ENCODE results near the gene CALML5.

The CALML5 gene, protein sequence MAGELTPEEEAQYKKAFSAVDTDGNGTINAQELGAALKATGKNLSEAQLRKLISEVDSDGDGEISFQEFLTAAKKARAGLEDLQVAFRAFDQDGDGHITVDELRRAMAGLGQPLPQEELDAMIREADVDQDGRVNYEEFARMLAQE

DNA sequence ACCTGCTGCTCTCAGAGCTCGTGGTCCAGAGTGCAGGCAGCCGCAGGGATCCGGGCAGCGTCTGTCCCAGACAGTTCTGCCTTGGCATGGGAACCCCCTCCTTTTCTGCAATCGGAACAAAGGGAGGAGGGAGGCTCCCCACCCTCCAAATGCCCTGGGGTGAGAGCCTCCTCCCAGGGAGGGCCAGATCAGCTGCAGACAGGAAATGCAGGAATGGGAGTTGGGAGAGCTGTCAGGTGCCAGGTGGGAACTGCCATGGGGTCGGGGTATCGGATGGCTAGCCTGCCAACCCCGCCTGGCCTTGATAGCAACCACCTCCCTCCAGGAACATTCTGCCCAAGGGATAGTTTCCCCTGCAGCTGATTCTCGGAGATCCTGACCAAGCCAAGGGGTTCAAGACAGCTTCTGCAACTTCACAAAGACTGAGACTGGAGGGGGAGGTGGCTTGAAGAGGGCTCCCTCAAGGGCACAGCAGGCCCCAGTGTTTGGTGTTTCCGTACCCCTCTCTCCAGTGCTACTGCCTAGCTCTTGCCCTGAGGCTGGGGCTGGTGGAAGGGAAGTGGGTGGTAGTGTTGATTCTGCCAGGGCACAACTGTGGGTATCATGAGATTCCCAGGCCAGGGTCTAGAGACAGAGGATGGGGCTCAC lies at the start of gene CALML5:
Gene CALML5 (minus strand): TSS at position 78 of the 648 bp plus-strand sequence. CDS start 132 bp downstream, outside the sequence.
- Histone ChIP-seq H3K9me3 (ENCODE audit: control insufficient read depth, insufficient read depth, low read length) (no peaks in the 10 kb centered on the region), H3K36me3 (ENCODE audit: control insufficient read depth, insufficient read depth, low read length) (no peaks in the 10 kb centered on the region), H3K27me3 (ENCODE audit: control insufficient read depth, insufficient read depth, low read length) (no peaks in the 10 kb centered on the region), H3K27ac (ENCODE audit: low read length) (no peak within 1 kb of the TSS), H3K4me3 (ENCODE audit: low read length) (no peak within 1 kb of the TSS), H3K4me1 (ENCODE audit: control insufficient read depth, insufficient read depth, low read length) (peaks cover 2% of the 10 kb centered on the region; the same call in 1 of the 2 replicates)
- no peak for DNase-seq (ENCODE audit: low read depth, low spot score)
- WGBS (ENCODE audit: insufficient coverage, insufficient read length) = no CpG with 5 or more reads among the region's 10 CpGs

DNA sequence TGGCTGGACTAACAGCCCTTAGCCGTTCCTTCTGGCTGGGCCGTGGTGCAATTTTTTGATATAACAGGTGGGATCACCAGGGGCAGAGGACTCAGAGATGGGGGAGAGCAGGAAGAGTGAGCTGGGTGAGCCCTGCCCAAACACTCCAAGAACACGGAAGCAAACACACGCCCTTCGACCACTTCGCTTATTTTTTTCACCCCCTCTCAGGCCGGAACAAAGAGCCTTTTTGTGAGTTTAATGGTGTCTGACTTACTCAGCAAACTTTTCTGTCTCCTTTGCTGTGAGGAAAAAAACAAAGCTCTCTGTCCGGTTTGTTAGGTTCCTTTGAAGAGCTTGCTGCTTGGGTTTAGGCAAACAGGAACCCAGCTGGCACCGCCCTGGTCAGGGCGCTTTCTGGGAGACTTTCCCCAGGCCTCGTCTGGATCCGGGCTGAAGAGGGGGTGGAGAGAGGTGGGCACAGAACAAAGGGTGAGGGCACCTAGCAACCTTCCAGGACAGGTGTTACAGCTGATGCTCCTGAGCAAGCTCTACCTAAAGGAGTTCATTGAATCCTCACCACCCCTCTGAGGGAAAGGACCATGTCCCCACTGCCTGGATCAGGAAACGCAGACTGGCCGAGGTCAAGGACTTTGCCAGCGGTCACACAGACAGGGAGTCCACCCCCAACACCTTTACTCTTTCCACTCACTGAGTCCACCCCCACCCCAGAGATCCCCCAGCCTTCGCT lies 48.7 kb upstream of the CALML5 start:
- H3K4me1 ChIP-seq (ENCODE audit: control insufficient read depth, insufficient read depth, low read length) = no peaks in the 10 kb centered on the region
- no peaks in the 10 kb centered on the region for H3K27me3 ChIP-seq (ENCODE audit: control insufficient read depth, insufficient read depth, low read length)
- DNase-seq (ENCODE audit: low read depth, low spot score) = no peak
- no peak overlapping the region for H3K27ac ChIP-seq (ENCODE audit: low read length)
- H3K36me3 ChIP-seq (ENCODE audit: control insufficient read depth, insufficient read depth, low read length) = no peaks in the 10 kb centered on the region
- WGBS (ENCODE audit: insufficient coverage, insufficient read length) = no CpG with 5 or more reads among the region's 16 CpGs
- no peak overlapping the region for H3K4me3 ChIP-seq (ENCODE audit: low read length)
- H3K9me3 ChIP-seq (ENCODE audit: control insufficient read depth, insufficient read depth, low read length) = no peaks in the 10 kb centered on the region

DNA sequence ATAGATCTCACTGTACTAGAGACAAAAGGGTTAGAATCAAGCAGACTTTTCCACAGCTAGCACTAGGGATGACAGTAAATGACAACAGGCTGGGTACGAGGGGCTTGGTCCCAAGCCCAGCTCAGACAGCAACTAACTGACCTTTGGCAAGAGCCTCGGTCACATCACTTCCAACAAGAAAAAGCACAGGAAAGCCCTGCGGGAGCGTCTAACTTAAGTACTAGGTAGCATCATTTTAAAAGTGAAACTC lies 48.2 kb upstream of the CALML5 start:
- Histone ChIP-seq H3K9me3 (ENCODE audit: control insufficient read depth, insufficient read depth, low read length) (no peaks in the 10 kb centered on the region), H3K27me3 (ENCODE audit: control insufficient read depth, insufficient read depth, low read length) (no peaks in the 10 kb centered on the region), H3K27ac (ENCODE audit: low read length) (no peak overlapping the region), H3K36me3 (ENCODE audit: control insufficient read depth, insufficient read depth, low read length) (no peaks in the 10 kb centered on the region), H3K4me3 (ENCODE audit: low read length) (no peak overlapping the region), H3K4me1 (ENCODE audit: control insufficient read depth, insufficient read depth, low read length) (no peaks in the 10 kb centered on the region)
- no peak for DNase-seq (ENCODE audit: low read depth, low spot score)
- WGBS (ENCODE audit: insufficient coverage, insufficient read length) = no CpG with 5 or more reads among the region's 4 CpGs

DNA sequence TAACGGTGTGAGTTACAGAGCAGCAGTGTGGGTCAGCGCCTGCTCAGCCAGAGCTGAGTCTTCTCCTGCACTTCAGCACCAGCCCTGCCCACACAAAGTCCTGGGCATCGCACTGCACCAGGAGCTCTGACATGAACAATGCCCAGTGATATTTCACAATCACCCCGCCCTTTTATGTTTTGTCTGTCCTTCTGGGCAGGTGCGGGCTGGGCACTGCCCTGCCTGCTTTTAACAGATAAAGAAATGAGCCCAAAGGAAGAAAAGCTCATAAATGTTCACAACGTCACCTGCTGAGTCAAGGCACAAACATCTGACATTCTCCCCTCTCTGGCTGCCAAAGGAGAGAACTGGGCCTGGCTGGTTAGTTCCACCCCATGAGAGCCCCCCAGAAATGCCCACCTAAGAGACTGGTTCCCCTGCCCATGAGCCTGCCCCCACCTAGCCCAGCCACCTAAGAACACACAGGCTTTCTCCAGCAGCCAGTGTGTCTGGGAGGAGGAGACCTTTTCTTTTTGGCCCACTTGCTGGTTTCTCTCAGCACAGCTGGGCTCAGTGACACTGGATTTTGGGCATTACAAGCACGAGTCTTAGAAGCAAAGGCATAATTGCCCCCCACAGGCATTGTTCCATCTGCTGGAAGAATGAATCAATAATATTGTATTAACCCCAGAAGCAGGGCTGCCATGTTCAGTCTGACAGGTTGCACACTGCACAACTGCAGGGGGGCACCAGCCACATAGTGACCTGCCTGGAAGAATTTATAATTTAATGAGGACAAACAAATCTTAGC lies 47.7 kb upstream of the CALML5 start:
- no peak overlapping the region for H3K27ac ChIP-seq (ENCODE audit: low read length)
- H3K27me3 ChIP-seq (ENCODE audit: control insufficient read depth, insufficient read depth, low read length) = no peaks in the 10 kb centered on the region
- no peaks in the 10 kb centered on the region for H3K9me3 ChIP-seq (ENCODE audit: control insufficient read depth, insufficient read depth, low read length)
- H3K4me3 ChIP-seq (ENCODE audit: low read length) = no peak overlapping the region
- WGBS (ENCODE audit: insufficient coverage, insufficient read length) = no CpG with 5 or more reads among the region's 7 CpGs
- no peaks in the 10 kb centered on the region for H3K36me3 ChIP-seq (ENCODE audit: control insufficient read depth, insufficient read depth, low read length)
- H3K4me1 ChIP-seq (ENCODE audit: control insufficient read depth, insufficient read depth, low read length) = no peaks in the 10 kb centered on the region
- no peak for DNase-seq (ENCODE audit: low read depth, low spot score)

DNA sequence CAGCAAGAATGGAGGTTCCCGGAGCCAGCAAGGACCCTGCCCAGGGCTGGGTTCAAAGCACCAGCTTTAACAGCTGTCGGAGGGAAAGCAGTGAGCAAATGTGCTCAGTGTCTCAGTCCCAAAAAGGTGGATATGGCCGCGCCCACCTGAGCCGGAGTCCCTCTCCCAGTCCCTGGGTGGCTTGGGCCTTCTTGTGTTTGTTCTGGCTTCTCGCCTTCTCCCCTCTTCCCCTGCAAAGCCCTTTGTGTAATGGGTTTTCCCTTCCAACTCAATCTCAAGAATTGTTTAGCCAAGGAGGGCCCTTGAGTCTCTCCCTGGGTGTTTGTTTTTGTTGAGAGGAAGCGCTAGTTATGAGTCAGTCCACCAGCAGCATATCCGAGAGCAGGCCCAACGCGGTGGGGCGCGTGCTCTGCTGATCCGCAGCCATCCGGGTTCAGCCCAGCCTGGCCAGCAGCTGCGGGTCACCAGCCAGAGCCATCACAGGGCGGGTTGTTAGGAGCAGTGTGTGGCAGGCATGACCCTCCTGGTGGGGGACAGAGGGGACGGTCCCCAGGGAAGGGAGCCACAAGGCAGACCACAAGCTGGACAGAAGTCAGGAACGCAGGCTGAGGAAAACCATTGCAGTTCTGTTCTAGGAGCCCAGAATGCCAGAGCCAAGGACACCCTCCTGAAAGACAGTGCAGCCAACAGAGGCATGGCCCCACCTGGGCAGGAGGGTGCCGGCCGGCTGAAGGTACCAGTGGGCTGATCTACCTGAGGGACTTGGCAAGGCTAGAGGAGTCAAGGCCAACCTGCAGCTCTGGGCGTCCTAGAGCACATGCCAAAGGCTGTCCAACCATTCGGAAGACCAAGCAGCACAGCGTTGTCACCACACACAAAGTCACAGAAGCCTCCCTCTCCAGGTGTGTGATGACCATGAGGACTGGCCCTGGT lies 46.7 kb upstream of the CALML5 start:
- Histone ChIP-seq H3K4me3 (ENCODE audit: low read length) (no peak overlapping the region), H3K36me3 (ENCODE audit: control insufficient read depth, insufficient read depth, low read length) (no peaks in the 10 kb centered on the region), H3K27me3 (ENCODE audit: control insufficient read depth, insufficient read depth, low read length) (no peaks in the 10 kb centered on the region), H3K27ac (ENCODE audit: low read length) (no peak overlapping the region), H3K9me3 (ENCODE audit: control insufficient read depth, insufficient read depth, low read length) (no peaks in the 10 kb centered on the region), H3K4me1 (ENCODE audit: control insufficient read depth, insufficient read depth, low read length) (no peaks in the 10 kb centered on the region)
- WGBS (ENCODE audit: insufficient coverage, insufficient read length) = no CpG with 5 or more reads among the region's 23 CpGs
- no peak for DNase-seq (ENCODE audit: low read depth, low spot score)

DNA sequence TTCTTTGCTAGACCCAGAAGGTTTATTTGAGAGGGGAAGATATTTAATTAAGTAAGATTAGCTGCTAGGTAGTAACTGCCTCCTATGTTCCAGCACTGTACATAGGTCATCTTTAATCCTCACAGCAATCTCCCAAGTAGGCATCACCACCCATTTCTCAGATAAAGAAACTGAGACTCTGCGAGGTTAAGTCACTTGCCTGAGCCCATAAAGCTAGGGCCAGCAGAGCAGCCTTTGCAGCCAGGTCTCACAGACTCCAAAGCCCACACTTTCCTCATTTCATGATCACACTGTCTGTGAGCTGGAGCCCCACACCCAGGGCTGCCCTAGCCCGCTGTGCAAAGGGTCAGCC lies 46.0 kb upstream of the CALML5 start:
- WGBS (ENCODE audit: insufficient coverage, insufficient read length) = no CpG with 5 or more reads among the region's 2 CpGs
- no peak for DNase-seq (ENCODE audit: low read depth, low spot score)
- H3K4me1 ChIP-seq (ENCODE audit: control insufficient read depth, insufficient read depth, low read length) = no peaks in the 10 kb centered on the region
- H3K36me3 ChIP-seq (ENCODE audit: control insufficient read depth, insufficient read depth, low read length) = no peaks in the 10 kb centered on the region
- H3K27ac ChIP-seq (ENCODE audit: low read length) = no peak overlapping the region
- no peaks in the 10 kb centered on the region for H3K9me3 ChIP-seq (ENCODE audit: control insufficient read depth, insufficient read depth, low read length)
- H3K27me3 ChIP-seq (ENCODE audit: control insufficient read depth, insufficient read depth, low read length) = no peaks in the 10 kb centered on the region
- H3K4me3 ChIP-seq (ENCODE audit: low read length) = no peak overlapping the region

DNA sequence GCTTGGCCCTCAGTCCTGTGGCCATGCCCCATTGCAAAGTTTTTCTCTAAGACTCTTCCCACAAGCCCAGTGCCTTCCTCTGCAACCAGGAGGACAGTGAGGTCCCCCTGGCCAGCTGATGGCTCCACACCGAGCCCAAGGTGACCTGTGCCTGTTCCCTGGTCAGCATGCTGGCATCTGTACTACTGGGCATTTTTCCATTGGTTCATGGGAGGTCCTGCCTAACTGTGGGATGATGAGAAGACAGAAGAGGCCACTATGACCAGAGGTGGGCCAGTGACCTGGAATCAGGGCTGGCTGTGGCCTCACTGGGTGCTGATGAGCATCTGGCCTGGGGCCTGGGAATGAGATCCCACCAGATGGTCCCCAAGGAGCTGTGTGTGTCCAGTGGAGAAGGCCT lies 45.6 kb upstream of the CALML5 start:
- Histone ChIP-seq H3K4me3 (ENCODE audit: low read length) (no peak overlapping the region), H3K27ac (ENCODE audit: low read length) (no peak overlapping the region), H3K27me3 (ENCODE audit: control insufficient read depth, insufficient read depth, low read length) (no peaks in the 10 kb centered on the region), H3K9me3 (ENCODE audit: control insufficient read depth, insufficient read depth, low read length) (no peaks in the 10 kb centered on the region), H3K4me1 (ENCODE audit: control insufficient read depth, insufficient read depth, low read length) (no peaks in the 10 kb centered on the region), H3K36me3 (ENCODE audit: control insufficient read depth, insufficient read depth, low read length) (no peaks in the 10 kb centered on the region)
- WGBS (ENCODE audit: insufficient coverage, insufficient read length) = no CpG with 5 or more reads among the region's 1 CpG
- DNase-seq (ENCODE audit: low read depth, low spot score) = no peak

DNA sequence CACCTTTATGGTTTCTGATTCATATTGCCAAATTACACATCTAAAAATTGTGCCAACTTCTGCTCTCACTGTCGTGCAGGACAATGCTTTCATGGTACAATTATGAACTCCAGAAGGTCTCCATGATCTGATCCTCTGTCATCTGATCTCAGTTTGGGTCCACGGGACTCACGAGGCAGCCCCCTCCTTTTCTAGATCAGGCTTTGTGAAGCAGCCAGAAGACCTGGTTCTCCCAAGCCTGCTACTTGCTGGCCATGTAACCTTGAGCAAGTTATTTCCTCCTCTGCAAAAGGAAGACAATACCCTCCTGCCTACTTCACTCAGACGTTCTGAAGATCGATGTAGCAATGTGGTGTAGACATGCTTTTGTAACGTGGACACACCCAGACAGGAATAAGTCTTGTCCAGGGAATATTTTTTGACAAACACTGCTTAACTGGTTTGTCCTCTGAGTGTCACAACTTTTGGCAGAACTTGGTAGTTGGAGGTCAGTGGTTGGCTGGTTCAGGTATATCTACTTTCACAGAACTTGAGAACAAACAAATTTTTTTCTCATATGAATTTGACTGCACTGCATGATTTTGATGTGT lies 44.9 kb upstream of the CALML5 start:
- Histone ChIP-seq H3K4me1 (ENCODE audit: control insufficient read depth, insufficient read depth, low read length) (no peaks in the 10 kb centered on the region), H3K4me3 (ENCODE audit: low read length) (no peak overlapping the region), H3K27ac (ENCODE audit: low read length) (no peak overlapping the region), H3K27me3 (ENCODE audit: control insufficient read depth, insufficient read depth, low read length) (no peaks in the 10 kb centered on the region), H3K9me3 (ENCODE audit: control insufficient read depth, insufficient read depth, low read length) (no peaks in the 10 kb centered on the region), H3K36me3 (ENCODE audit: control insufficient read depth, insufficient read depth, low read length) (no peaks in the 10 kb centered on the region)
- DNase-seq (ENCODE audit: low read depth, low spot score) = no peak
- no CpG with 5 or more reads among the region's 6 CpGs for WGBS (ENCODE audit: insufficient coverage, insufficient read length)

DNA sequence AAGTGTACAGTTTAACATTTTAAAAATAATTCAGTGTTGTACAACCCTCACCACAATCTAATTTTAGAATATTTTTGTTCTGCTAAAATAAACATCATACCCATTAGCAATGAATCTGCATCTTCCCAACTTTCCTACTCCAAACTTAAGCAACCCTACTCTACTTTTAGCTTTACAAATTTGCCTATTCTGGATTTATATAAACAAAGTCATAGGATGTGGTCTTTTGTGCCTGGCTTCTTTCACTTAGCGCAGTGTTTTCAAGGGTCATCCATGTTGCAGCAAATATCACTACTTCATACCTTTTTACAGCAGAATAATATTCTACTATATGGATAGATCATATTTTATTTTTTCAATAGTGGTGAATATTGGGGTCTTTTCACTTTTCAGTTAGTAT lies 44.3 kb upstream of the CALML5 start:
- Histone ChIP-seq H3K27me3 (ENCODE audit: control insufficient read depth, insufficient read depth, low read length) (no peaks in the 10 kb centered on the region), H3K9me3 (ENCODE audit: control insufficient read depth, insufficient read depth, low read length) (no peaks in the 10 kb centered on the region), H3K27ac (ENCODE audit: low read length) (no peak overlapping the region), H3K4me1 (ENCODE audit: control insufficient read depth, insufficient read depth, low read length) (no peaks in the 10 kb centered on the region), H3K4me3 (ENCODE audit: low read length) (no peak overlapping the region), H3K36me3 (ENCODE audit: control insufficient read depth, insufficient read depth, low read length) (no peaks in the 10 kb centered on the region)
- WGBS (ENCODE audit: insufficient coverage, insufficient read length) = no CpG with 5 or more reads among the region's 1 CpG
- no peak for DNase-seq (ENCODE audit: low read depth, low spot score)
